Esophagus muscularis mucosa (tissue), 4 donors: Measurements from ENCODE around the gene LDAH. TPM values are rescaled to one million over a fixed set of nuclear protein-coding genes. Genes with fewer than 3 reads are reported as not detected.

Experiments
- DNase-seq: peaks from one replicate; pipeline ENCODE4 v3.0.0-alpha.2; 2017; ENCODE audit errors: extremely low spot score
- H3K27ac ChIP-seq, 4 donors: fragments of 200-600 bp; sonication (generic); replicated peaks in 1 of 4; 1 replicate in 3 of 4; 2 replicates in 1 of 4; pipeline ENCODE4 v1.5.1; 2016 to 2019; ENCODE audit warnings: mild to moderate bottlenecking in 1 of 4
- H3K27me3 ChIP-seq, 4 donors: fragments of 200-600 bp; sonication (generic); one replicate each; pipeline versions ENCODE4 v1.5.1 to v1.6.0; 2016 to 2019
- H3K36me3 ChIP-seq, 4 donors: fragments of 200-600 bp; sonication (generic); one replicate each; pipeline ENCODE4 v1.5.1; 2016 to 2019
- H3K4me1 ChIP-seq, 4 donors: fragments of 200-600 bp; sonication (generic); one replicate each; pipeline ENCODE4 v1.5.1; 2016 to 2019
- H3K4me3 ChIP-seq, 4 donors: fragments of 200-600 bp; sonication (generic); 1 replicate in 2 of 4; 2 replicates in 2 of 4; pipeline ENCODE4 v1.5.1; 2016 to 2019; ENCODE audit warnings: mild to moderate bottlenecking in 4 of 4, moderate library complexity in 1 of 4
- H3K9me3 ChIP-seq, 4 donors: fragments of 200-600 bp; sonication (generic); 1 replicate in 3 of 4; 2 replicates in 1 of 4; pipeline ENCODE4 v1.5.1; 2016 to 2019
- CTCF ChIP-seq, 3 experiments: fragments of 200-600 bp in 2 of 3; fragments of 450-650 bp in 1 of 3; sonication (generic) in 2 of 3; IDR thresholded peaks; one replicate each; pipeline ENCODE4 v1.5.1; 2017 to 2019; ENCODE audit warnings: antibody characterized with exemption in 3 of 3, mild to moderate bottlenecking in 2 of 3, moderate library complexity in 1 of 3
- EP300 ChIP-seq: sonication (generic); formaldehyde crosslinking; IDR thresholded peaks from one replicate; pipeline ENCODE4 v1.6.1; 2017; ENCODE audit warnings: antibody characterized with exemption
- POLR2A ChIP-seq: fragments of 450-650 bp; IDR thresholded peaks from one replicate; pipeline ENCODE4 v1.6.1; 2017; ENCODE audit warnings: antibody characterized with exemption, moderate library complexity, mild to moderate bottlenecking, low read depth
- POLR2AphosphoS5 ChIP-seq, 2 donors: sonication (generic); formaldehyde crosslinking; IDR thresholded peaks; one replicate each; pipeline ENCODE4 v1.6.1; 2017; ENCODE audit warnings: antibody characterized with exemption in 2 of 2
- WGBS: methylation state at CpG from one replicate; pipeline ENCODE4 v1.1.5; 2018; 5-methylcytosine and 5-hydroxymethylcytosine counted together
- intact Hi-C: fragments of 100-400 bp; cut with DNase I; formaldehyde crosslinking; loops from one replicate; pipeline ENCODE4 v1.15.1; 2023
- total RNA-seq, 4 donors: library from RNA; depleted of rRNA; stranded (reverse); fragments of >200 nt; gene quantifications; one replicate each; pipeline versions ENCODE4 v1.1.0 to v1.2.1, GENCODE V29; 2016

LDAH gene
- total RNA-seq, 4 donors from 2014 or later: 7.9 to 13.7 (median 11.9) TPM

GRCh38 chr2:20656561-20656960, 166.3 kb downstream of the LDAH start:
- intact Hi-C loops: no loop called here
- peaks cover 4 to 22% (median 20%) of the 10 kb centered on the region in 4 donors for H3K4me1 ChIP-seq
- H3K36me3 ChIP-seq: no peaks in the 10 kb centered on the region
- H3K9me3 ChIP-seq: no peaks in the 10 kb centered on the region
- DNase-seq: no peak
- 90% methylated on average over 4 of the region's 7 CpGs for WGBS
- no peak for TF ChIP-seq POLR2AphosphoS5 (IDR thresholded peaks at IDR 0.05)
- TF ChIP-seq EP300: no peak
- TF ChIP-seq POLR2A: no peak
- no peak for TF ChIP-seq CTCF (IDR thresholded peaks at IDR 0.05)
- no peak overlapping the region for H3K4me3 ChIP-seq
- H3K27me3 ChIP-seq: peaks cover 0 to 11% (median 0%) of the 10 kb centered on the region in 4 donors
- H3K27ac ChIP-seq: no peak overlapping the region

- Histone ChIP-seq H3K9me3 (no peaks in the 10 kb centered on the region), H3K4me3 (no peak overlapping the region), H3K27ac (no peak overlapping the region), H3K4me1 (peaks cover 13 to 32% (median 31%) of the 10 kb centered on the region in 4 donors), H3K36me3 (no peaks in the 10 kb centered on the region), H3K27me3 (no peaks in the 10 kb centered on the region)
- TF ChIP-seq CTCF (IDR thresholded peaks at IDR 0.05) (no peak), EP300 (no peak), POLR2AphosphoS5 (IDR thresholded peaks at IDR 0.05) (no peak), POLR2A (no peak)
- DNase-seq: no peak
- intact Hi-C loops: no loop called here
- WGBS: 86% methylated on average over 2 of the region's 2 CpGs
These were observed 168.4 kb downstream of the LDAH start for GRCh38 chr2:20654535-20654813.

- H3K27ac ChIP-seq: no peak overlapping the region
- no peak overlapping the region for H3K4me3 ChIP-seq
- no peaks in the 10 kb centered on the region for H3K9me3 ChIP-seq
- peaks cover 18 to 34% (median 31%) of the 10 kb centered on the region in 4 donors for H3K4me1 ChIP-seq
- no peaks in the 10 kb centered on the region for H3K27me3 ChIP-seq
- 84% methylated on average over 7 of the region's 7 CpGs for WGBS
- TF ChIP-seq POLR2AphosphoS5 (IDR thresholded peaks at IDR 0.05) (no peak), POLR2A (no peak), CTCF (IDR thresholded peaks at IDR 0.05) (no peak), EP300 (no peak)
- DNase-seq: no peak
- H3K36me3 ChIP-seq: no peaks in the 10 kb centered on the region
- intact Hi-C loops: no loop called here
These were observed 169.0 kb downstream of the LDAH start for GRCh38 chr2:20653695-20654534.

- WGBS: 98% methylated on average over 11 of the region's 11 CpGs
- intact Hi-C loops: no loop called here
- H3K9me3 ChIP-seq: no peaks in the 10 kb centered on the region
- H3K36me3 ChIP-seq: no peaks in the 10 kb centered on the region
- peak overlapping the region in 3 of 4 donors; percentile 93 to 98 (median 98) for H3K27ac ChIP-seq
- no peak for DNase-seq
- H3K27me3 ChIP-seq: no peaks in the 10 kb centered on the region
- H3K4me3 ChIP-seq: no peak overlapping the region
- peaks cover 25 to 41% (median 38%) of the 10 kb centered on the region in 4 donors for H3K4me1 ChIP-seq
- TF ChIP-seq CTCF (IDR thresholded peaks at IDR 0.05) (no peak), EP300 (no peak), POLR2AphosphoS5 (IDR thresholded peaks at IDR 0.05) (no peak), POLR2A (no peak)
These were observed 170.0 kb downstream of the LDAH start for GRCh38 chr2:20652673-20653575.
